ENCODE results near the gene POLG.
A peak's percentile ranks its signal among the peaks of the same experiment; 100 is the strongest.

POLG gene

DNA sequence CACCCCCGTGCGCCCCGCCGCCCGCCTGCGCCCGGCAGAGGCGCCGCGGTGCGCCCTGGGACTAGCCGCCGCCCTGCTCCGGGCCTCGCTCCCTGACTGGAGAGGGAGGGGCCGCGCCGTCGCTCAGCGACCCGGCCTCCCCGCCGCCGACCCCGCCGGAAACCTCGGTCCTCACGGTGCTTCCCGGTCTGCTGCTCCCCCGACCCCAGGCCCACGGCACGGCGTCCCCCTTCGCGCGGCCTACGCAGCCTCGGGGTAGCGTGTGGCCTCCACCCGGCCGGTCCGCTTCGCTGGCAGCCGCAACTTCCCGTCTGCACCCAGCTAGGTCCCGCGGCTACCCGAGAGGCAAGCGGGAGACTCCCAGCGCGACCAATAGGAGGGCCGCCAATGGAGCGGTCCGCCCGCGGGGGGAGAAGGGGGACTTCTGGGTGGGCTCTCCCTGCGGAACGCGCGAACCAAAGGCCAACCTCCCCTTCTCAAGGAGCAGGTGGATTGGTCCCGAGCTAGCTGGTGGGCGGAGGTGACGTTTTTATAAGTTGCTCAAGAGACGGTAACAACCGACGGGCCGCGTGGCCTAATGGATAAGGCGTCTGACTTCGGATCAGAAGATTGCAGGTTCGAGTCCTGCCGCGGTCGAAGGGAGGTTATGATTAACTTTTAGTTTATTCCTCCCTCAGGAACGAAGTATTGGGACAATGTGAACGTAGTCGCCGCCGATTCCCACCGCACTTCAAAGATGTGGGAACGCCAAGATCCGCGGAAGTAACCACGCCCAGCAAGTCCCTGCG lies at the start of gene POLG:
POLG (minus strand) TSS at position 315 of the 788 bp plus-strand sequence. CDS start 1,070 bp downstream, outside the sequence.
- DNase-seq = peak; percentile 99

DNA sequence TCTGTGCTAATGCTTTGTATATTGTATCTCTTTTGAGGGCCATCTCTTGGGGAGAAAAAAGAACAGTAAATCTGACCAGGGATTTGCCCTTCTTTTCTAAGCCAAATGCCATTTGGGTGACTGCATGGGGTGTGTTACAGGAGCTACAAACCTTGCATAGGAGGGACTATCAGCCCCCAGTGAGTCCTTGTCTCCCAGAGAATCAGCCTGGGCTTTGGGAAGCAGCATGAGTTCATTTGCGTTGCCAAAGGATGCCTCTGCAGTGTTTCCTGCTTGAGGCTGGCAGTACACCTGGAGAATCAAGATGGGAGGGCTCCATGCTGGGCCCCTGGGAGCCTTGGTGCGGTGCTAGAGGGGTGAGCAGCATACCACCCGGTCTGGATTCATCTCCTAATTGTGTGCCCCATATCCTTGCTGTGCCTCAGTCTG lies 49.6 kb upstream of the POLG start:
- DNase-seq = no peak

DNA sequence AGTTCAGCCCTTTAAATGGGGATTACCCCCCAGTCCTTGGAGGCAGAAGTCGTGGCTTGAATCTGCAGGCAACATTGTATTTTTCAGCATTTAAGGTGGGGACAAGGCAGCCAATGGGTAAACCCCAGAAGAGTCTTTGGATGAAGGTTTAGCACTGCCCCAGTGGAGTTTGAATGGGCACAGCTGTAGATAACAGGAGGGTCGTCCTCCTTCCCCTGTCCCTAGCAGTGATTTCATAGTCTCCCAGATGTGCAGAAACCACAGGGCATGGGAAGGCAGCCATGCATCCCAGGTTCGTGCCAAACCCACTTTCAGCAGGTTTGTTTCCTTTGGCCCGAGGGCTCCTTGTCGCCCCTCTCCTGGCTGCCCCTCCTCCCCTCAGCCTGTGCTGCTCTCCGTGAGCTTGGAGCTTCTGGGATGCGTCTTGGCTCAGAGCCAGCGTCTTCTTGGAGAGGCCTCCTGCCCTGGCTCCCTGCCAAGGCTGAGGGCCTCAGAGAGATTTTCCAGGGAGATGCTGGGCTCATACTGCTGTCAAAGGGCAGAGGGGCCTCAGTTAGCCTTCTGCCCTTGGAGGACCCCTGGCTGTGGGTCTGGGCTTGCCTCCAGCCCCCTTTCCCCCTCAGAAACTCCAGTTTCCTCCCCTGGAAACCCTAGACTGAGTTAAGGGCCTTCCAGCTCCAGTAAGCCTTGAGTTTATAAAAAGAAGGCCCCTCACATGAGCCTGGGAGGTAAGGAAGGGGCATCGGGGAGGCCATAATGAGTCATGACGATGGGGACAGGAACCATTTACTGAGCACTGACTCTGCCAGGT lies 48.9 kb upstream of the POLG start:
- DNase-seq = no peak

DNA sequence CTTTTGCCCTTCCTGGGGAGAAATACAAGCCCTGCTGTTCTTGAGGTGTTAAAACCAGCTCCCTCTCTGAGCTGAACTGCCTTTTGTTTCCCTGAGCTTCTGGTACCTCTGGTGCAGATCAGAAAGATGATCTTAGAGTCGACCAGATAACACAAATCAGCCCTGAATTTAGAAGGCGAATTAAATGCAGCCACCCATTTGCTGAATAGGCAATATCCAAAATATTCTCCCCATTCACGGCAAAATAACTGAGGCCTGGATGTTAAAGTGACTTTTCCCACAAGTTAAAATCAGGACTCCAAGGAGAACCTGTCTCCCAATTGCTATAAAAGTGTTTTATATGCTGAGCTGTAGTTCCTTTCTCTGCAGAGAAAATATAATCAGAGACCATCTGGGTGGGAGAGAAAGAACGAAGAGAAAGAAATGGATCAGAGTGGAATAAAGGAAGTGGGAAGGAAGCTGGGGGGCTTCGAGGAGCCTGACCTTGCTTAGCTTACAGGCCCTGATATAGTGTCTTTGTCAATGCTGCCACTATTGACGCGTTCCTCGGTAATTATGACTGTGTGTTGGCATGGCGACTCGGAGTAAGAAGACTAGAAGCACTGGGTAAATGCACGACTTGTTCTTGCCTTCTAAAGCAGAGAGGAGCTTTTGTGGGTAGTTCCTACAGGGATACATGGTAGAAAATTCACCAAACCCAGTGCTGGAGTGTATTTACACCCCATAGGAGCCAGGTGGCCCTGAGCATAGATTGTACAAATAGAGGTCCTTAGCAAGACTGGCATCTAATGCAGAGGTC lies 47.5 kb upstream of the POLG start:
- DNase-seq = no peak

DNA sequence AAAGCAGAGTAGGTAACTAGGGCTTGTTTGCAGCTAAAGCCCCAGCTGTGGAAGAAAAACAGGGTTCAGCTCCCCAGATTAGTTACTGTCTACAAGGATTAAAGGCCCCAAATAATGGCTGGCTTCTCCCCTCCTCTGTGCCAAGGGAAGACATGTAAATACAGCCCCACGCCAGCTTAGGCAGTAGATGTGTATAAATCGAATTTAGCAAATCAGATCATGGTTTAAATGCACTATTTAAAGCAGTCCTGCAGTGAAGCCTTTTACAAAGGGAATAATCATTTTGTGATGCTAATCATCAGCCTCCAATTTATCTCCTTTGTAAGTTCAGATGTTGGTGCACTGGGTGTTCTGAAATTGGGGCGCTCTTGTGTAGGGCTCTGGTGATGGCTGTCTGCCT lies 46.7 kb upstream of the POLG start:
- no peak for DNase-seq

DNA sequence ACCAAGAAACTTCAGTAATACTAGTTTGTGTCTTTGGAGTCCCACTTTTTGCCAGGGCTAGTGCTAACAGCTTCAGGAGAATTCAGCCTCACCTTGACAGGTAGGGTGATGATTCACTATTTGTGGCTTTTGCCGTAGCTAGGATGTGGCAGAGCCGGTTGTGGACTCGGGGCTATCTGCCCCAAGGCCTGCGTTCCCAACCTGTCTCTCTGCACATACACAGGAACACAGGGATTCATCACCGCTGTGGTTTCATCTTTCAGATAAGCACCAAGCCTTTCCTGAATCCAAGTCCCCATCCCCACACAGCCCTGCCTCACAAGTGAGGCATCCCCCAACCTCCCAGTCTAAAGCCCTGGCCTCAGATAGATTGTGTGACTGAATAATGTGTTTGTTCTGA lies 45.2 kb upstream of the POLG start:
- DNase-seq = no peak

DNA sequence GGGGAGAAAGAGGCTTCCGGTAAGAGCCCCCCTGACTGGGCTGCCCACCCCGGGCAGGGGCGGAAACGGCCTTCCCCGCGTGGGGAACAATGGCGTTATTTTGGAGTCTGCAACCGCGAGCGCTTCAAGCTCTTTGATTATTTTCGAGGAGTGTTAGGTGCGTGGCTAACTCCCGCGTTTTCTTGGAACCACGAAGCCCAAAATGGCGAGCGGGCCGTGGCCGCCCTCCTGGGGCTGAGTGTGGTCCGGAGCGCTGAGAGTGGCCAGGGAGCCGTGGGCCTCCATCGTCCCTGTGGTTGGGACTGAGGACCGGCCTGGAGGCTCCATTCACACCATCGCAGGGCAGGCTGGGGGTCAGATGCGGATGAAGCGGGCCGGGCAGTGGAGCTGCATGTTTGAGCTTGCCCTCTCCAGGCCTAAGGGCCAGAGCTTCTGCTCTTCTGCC lies 44.6 kb upstream of the POLG start:
- DNase-seq = no peak

DNA sequence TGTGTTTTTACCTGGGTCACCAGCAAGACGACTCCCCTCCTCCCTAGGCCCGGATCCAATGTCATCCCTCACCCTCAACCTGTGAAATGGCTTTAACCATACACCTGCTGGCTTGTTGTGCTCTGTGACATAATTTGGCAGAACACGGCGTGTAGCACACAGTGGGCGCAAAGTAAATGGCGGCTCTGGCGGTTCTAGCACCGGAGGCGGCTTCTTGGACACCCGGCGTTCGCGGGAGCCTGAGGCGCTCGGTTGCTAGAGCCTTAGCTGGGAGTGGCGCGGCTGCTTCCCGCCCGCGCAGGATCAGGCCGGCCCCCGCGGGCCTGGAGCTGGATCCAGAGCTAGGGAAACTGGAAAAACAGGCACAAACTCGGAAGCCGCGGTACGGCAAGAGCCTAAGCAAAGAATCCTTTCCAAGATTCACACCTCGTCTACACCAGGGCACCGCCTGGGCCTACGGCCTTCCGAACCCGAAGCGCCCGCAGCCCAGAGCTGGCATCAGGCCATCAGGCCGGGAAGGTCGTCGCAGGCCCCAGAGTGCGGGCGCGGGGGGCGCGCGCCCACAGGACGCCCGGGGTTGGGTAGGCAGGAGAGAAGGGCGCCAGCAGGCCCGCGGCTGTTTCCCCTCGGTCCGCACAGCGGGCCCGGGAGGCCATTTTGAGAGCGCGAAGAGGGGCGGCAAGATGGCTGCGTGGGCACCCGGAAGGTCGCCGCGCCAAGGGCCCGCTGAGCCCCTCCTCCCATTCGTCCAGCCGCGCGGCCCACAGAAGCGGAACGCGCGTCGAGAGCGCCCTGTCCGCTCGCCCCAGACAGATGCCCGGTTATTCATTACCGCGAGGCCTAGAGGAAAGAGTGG lies 43.9 kb upstream of the POLG start:
- DNase-seq = no peak

DNA sequence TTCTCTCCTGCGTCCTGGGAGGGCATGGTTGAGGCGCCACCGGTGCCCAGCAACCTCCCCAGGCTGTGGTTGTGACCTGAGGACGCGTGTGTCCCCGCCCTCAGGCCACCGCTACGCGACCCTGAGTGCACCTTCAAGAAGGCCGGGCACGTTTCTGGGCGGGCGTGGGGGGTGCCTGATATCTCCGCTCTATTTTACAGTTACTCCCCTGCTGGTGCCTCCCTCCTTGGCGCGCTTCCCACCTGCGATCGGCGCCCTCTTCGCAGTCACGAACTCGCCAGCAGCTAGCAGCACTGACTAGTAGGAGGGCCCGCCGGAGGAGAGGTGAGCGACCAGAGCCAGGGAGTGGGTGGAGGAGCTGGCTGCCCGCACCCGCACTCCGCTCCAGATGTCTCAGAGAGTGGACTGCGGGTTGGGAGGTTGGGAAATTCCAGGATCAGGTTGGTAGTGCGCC lies 43.2 kb upstream of the POLG start:
- DNase-seq = no peak

DNA sequence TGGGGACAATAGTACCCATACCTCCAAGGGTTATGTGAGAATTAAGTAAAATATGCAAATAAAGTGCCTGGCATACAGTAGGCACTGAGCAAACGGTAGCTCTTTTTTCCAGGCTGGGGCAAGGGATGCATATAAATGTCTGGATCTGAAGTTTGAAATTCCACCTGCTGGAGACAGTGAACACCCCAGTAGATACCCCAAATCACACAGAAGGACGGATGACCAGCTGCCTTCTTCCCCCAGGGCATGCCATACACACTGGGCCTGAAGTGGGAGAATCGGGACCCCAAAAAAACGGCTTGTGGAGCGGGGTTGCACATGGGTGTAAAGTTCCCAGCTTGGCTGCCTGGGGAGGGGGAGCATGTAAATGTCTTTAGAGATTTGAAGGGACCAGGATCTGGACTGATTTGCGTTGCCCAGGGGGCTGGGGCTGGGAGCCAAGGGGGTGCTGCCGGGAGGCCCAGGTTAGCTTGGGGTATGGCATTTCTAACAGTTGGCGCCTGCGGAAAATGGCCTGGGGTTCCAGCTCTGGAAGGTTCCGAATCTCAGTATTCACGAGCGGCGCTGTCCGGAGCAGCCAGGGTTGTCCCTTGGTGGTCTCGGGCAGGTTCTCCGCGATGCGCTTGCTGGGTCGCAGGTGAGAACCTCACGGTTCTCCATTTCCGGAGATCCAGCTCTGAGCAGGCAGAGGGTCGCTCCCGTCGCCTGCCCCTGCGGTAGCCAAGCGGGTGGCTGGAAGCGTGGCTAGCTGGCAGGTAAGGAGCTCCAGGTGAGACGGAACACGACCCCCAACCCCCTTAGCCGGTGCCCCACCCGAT lies 42.6 kb upstream of the POLG start:
- no peak for DNase-seq

DNA sequence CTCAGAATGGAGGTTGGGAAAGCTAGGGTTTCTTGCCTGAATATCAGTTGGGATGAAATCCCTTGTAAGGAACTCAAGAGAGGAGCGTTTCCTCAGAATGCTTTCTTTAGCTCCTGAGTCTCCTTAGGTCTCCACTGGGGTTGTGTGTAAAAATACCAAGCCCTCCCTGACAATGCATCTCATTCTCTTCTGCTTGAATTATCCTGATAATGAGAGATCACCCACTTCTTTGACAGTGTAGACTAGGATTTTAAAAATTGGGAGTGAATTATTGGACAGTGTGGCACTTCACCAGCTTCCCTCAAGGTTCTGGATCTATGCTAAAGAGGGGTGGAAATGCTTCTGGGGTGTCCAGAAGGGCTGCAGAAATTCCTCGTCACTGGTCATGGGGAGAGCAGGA lies 41.8 kb upstream of the POLG start:
- no peak for DNase-seq

DNA sequence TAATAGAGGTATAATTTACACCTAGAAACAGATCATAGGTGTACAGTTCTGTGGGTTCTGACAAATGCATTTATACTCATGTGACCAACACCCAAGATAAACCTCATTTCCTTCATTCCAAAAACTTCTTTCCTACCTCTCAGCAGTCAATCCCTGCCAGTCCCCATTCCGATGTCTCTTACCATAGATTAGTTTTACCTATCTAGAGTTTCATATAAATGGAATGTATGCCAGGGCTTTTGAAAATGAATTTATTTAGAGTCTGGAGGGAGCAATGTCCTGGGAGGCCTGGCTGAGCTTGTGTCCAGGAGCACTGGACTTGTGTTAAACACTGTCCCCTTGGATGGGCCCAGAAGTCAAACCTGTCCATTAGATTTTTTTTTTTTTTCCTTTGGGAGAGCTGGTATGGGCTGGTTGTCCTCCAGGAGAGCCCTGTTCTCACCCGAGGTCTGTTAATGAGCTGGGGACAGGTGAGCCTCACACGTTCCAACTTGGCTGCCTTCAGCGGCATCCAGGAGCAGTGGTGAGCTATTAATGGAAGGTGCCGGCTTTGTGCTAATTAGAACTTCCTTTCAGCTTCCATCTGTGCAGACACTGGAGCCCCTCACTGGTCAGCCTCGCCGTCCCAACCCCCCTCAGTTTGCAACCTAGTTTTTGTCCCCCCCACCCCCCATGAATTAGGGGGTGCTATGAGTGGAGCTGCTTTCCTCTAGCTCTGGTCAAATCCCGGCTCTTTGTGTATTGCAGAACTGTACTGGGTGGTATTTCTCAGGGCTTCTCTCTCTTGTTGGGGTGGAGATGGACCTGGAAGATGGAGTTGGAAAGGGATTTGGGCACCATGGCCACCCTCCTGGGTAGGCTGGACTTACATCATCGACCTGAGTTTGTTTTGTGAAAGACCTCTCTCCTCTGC lies 40.7 kb upstream of the POLG start:
- DNase-seq = no peak

DNA sequence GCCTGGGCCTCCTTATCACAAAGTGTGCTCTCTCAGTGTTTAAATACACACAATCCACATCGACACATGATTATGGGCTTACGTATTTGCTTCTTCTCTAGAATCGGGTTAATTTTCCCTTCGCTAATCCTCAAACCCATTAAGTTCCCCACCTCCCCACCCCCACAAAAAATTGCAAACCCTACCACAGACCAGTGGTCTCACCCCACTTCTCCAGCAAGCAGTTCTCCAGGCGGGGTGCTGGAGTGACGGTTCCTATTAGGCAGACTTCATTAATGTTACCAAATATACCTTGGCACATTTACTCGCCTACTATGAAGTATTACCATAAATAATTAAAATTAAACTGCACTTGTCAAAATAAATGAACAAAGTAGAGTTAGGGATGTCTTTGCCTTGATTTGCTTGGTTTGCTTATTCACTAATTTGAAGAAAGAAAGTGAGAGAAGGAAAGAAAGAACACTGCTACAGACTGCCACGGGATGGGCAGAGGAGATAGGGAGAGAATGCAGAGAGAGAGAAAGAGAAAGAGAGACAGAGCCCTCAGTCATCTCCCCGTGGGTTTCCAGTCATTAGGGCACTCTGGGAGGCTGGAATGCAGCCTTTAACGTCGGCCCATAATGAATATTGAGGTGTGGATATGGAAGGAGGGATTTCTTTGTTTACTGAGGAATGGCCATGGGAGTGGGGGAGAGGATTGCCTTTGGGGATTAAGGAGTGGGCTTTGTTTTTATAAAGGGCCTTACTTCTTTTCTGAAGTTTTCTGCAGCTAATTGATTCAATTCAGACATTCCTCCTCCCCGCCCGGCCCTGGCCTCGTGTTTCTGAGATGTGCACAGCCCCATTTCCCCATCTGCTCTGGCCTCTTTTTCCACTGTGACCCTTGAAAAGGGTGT lies 39.7 kb upstream of the POLG start:
- no peak for DNase-seq

DNA sequence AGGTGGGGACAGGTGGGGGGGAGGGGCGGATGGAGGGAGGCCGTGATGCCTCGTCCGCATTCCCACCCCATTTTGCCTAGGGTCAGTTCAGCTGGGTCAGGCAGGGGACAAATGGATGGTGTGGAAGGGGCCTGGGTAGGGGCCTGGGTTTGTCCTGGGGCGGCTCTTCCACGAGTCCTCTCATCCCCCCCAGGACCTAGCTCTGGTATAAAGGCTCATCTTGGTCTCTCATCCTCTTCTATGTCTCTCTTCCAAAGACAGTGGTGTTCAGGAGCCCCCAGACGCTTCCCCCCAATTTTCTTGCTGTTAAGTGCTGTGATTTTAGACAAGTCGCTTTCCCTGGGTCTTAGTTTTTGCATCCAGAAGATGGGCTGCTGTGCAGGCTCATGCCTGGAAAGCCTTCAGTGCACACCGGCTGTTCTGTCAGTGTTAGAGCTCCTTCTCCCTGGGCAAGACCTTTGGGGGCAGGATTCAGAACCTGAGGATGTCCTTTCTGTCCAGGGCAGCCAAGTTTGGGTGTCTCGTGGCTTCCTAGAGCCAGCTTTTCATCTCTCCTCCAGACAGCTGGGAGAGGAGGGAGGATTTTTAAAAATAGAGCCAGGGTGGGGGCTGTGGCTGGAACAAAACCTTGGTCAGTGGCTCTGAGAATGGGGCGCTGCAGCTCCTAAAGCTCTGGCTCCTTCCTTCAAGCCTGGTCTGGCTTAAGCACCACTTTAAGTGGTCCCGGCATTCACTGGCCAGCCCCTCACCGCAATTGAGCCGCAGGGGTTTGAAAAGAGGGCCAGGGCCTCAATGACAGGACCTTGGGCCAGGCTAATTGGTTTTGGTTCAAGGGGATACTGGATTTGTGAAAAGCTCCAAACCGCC lies 37.7 kb upstream of the POLG start:
- DNase-seq = no peak

DNA sequence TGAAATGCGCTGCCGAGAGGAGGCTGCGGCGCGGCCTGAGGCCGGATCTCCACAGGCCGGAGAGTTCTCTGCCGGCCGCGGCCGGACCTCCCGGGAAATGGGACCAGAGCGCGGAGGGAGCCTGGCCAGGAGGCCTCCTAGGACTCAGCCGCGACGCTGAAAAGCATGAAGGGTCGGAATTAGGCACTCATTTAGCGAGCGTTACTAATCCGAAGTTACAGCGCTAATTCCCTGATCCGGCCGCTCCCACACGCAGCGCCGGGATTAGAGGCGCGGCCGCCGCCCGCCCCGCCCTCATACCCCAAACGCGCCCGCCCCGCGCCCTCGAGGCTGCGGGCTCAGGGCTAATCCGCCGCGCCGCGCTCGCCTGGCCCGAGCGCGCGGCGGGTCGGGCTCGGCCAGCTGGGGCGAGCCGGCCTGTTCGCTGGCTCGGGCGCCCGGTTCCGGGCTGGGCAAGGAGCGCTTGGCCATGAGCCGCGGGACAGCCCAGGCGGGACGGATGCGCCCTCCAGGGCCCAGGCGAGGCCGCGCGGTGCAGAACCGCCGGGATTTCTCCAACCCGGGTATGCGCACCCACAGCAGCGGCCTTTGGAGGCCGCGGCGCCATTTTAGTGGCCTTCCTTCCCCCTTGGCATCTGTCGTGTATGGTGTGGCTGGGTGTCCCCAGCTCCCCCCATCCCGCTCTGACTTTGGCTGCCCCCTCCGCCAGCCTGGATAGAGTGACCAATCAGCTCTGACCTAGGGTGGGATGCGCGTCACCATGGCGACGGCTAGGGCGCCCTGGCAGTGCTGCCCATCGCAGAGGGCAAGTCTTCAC lies 36.8 kb upstream of the POLG start:
- DNase-seq = no peak

DNA sequence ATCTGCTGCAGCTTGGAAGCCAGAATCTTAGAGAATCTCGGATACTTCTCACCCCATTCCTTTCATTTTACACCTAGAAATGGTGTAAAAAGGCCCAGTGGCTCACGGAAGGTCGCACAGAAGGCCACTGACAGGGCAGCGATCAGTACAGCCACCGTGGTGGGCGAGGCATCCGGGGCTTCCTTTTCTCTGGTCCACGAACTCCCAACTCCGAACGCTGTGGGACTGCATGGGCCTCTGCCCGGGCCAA lies 36.3 kb upstream of the POLG start:
- DNase-seq = no peak

All from CD4-positive, alpha-beta T cell treated with Interferon alpha-2 for 1 hour (primary cell).